ENCODE measurements around the gene SORT1.

GRCh38 chr1:109319114-109319513 lies 78.6 kb downstream of the SORT1 start:
- TF ChIP-seq CTCF (IDR thresholded peaks at IDR 0.05): no peak
- TF ChIP-seq POLR2A (IDR thresholded peaks at IDR 0.05): no peak

Measured in Peyer's patch (tissue), 4 donors.